ENCODE data around the gene RGS7. TPM values are rescaled to one million over a fixed set of nuclear protein-coding genes. Genes with fewer than 3 reads are reported as not detected.

RGS7 gene
- polyA plus RNA-seq, 2 of the 4 experiments (the other 2 are of a cell fraction) = 0.08 TPM; not detected in 1

DNA sequence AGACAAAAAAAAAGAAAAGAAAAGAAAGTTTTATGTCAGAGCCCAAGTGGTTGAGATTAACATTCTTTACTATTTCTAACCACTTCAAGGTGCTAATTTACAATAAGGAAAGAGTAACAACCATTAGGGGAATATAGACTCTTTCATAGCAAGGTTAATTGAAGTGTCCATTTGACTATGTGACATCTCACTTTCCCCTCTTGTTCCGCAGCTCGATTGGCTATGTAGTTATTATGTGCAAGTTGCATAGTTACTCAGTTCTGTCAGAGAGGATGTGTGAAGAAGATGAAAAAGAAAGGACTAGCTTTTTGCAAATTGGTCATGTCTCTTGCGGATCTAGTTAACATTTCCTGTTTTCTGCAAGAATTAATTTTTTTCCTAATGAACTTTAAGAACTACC is 273.7 kb downstream of the RGS7 start:
- Histone ChIP-seq H3K27ac (no peak overlapping the region), H3K4me3 (no peak overlapping the region), H3K4me1 (no peaks in the 10 kb centered on the region), H3K9me3 (no peaks in the 10 kb centered on the region), H3K4me2 (no peak overlapping the region)
- no peak for DNase-seq (ENCODE audit: low read depth in 1 of 2, low spot score in 1 of 2)
- WGBS (ENCODE audit: missing lambda C conversion rate) = 73% methylated on average over 3 of the region's 3 CpGs
- ChIA-PET CTCF (no interaction called here), POLR2A (no interaction called here)
- no peak for ATAC-seq
- no peak for TF ChIP-seq ESRRA (IDR thresholded peaks at IDR 0.05; ENCODE audit: borderline replicate concordance, low read length)
- TF ChIP-seq, protein P1, sequence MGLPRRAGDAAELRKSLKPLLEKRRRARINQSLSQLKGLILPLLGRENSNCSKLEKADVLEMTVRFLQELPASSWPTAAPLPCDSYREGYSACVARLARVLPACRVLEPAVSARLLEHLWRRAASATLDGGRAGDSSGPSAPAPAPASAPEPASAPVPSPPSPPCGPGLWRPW (IDR thresholded peaks at IDR 0.05) = no peak
- TF ChIP-seq SREBF2 (IDR thresholded peaks at IDR 0.05) = no peak
- no peak for TF ChIP-seq RAD21 (conservative IDR thresholded peaks at IDR 0.05 in 1 of 2, IDR thresholded peaks at IDR 0.05 in 1 of 2)
- TF ChIP-seq NPAS2 (CRISPR knock-in tag; IDR thresholded peaks at IDR 0.05; ENCODE audit: borderline replicate concordance) = no peak
- TF ChIP-seq HEYL (CRISPR knock-in tag; IDR thresholded peaks at IDR 0.05) = no peak
- TF ChIP-seq MAFK (IDR thresholded peaks at IDR 0.05; ENCODE audit: partially characterized antibody) = no peak
- TF ChIP-seq FOSL2 (IDR thresholded peaks at IDR 0.05) = no peak
- TF ChIP-seq FOSL2 (CRISPR knock-in tag; IDR thresholded peaks at IDR 0.05) = no peak
- no peak for TF ChIP-seq CTCF (IDR thresholded peaks at IDR 0.05)
- TF ChIP-seq, protein P2, sequence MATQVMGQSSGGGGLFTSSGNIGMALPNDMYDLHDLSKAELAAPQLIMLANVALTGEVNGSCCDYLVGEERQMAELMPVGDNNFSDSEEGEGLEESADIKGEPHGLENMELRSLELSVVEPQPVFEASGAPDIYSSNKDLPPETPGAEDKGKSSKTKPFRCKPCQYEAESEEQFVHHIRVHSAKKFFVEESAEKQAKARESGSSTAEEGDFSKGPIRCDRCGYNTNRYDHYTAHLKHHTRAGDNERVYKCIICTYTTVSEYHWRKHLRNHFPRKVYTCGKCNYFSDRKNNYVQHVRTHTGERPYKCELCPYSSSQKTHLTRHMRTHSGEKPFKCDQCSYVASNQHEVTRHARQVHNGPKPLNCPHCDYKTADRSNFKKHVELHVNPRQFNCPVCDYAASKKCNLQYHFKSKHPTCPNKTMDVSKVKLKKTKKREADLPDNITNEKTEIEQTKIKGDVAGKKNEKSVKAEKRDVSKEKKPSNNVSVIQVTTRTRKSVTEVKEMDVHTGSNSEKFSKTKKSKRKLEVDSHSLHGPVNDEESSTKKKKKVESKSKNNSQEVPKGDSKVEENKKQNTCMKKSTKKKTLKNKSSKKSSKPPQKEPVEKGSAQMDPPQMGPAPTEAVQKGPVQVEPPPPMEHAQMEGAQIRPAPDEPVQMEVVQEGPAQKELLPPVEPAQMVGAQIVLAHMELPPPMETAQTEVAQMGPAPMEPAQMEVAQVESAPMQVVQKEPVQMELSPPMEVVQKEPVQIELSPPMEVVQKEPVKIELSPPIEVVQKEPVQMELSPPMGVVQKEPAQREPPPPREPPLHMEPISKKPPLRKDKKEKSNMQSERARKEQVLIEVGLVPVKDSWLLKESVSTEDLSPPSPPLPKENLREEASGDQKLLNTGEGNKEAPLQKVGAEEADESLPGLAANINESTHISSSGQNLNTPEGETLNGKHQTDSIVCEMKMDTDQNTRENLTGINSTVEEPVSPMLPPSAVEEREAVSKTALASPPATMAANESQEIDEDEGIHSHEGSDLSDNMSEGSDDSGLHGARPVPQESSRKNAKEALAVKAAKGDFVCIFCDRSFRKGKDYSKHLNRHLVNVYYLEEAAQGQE (IDR thresholded peaks at IDR 0.05) = no peak
- no peak for TF ChIP-seq KDM1A (IDR thresholded peaks at IDR 0.05; ENCODE audit: low read depth)
- no peak for TF ChIP-seq HOXB13 (CRISPR knock-in tag; IDR thresholded peaks at IDR 0.05; ENCODE audit: low read depth)
- TF ChIP-seq SMC3 (IDR thresholded peaks at IDR 0.05) = no peak
- no peak for TF ChIP-seq EP300 (IDR thresholded peaks at IDR 0.05)
- TF ChIP-seq, protein P3, sequence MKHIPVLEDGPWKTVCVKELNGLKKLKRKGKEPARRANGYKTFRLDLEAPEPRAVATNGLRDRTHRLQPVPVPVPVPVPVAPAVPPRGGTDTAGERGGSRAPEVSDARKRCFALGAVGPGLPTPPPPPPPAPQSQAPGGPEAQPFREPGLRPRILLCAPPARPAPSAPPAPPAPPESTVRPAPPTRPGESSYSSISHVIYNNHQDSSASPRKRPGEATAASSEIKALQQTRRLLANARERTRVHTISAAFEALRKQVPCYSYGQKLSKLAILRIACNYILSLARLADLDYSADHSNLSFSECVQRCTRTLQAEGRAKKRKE (CRISPR knock-in tag; IDR thresholded peaks at IDR 0.05; ENCODE audit: low read depth) = no peak
- TF ChIP-seq ZSCAN20 (CRISPR knock-in tag; IDR thresholded peaks at IDR 0.05) = no peak
- TF ChIP-seq EHF (CRISPR knock-in tag; IDR thresholded peaks at IDR 0.05) = no peak
- TF ChIP-seq NFE2L2 (conservative IDR thresholded peaks at IDR 0.05; ENCODE audit: low read length) = no peak
- no peak for FAIRE-seq

DNA sequence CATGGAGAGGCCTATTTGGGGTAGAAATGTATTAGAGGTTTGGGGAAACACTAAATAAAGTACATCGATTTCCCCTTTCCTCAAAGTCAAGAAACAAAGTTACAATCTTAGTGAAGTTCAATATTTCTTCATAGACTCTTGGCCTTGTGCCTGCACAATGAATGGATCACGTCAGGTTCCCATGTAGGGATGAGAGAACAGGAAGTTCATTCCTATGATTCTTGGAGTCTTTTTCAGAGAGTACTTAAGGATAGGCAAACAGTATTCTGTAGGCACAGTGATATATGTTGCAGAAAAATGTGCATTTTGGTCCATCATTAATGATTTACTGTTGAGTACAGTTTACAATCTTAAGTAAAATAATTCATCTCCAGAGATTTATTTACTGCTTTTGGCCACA is 275.5 kb downstream of the RGS7 start:
- ChIA-PET POLR2A (no interaction called here), CTCF (interaction anchor here (0.7 kb wide), 1 partner anchor 8 kb away, joined by 3 read pairs; no protein-coding TSS in a partner anchor)
- Histone ChIP-seq H3K27ac (no peak overlapping the region), H3K4me3 (no peak overlapping the region), H3K9me3 (no peaks in the 10 kb centered on the region), H3K4me1 (no peaks in the 10 kb centered on the region), H3K4me2 (peak overlapping the region; percentile 17; the same call in 2 of the 3 replicates)
- FAIRE-seq (no peak), DNase-seq (ENCODE audit: low read depth in 1 of 2, low spot score in 1 of 2) (peak in 1 of 2 experiments; percentile 37), ATAC-seq (peak in 1 of 2 experiments; percentile 54; a peak in 2 of 6 replicates)
- WGBS (ENCODE audit: missing lambda C conversion rate) = 7% methylated on average over 2 of the region's 2 CpGs
- TF ChIP-seq ZNF302 (CRISPR knock-in tag; IDR thresholded peaks at IDR 0.05) (no peak), TP53 (CRISPR knock-in tag; IDR thresholded peaks at IDR 0.05) (no peak), ZC3H11A (IDR thresholded peaks at IDR 0.05) (no peak), MYC (IDR thresholded peaks at IDR 0.05; ENCODE audit: borderline replicate concordance, low read length) (no peak), ELK1 (IDR thresholded peaks at IDR 0.05; ENCODE audit: low read depth, low read length) (no peak), ESRRA (IDR thresholded peaks at IDR 0.05; ENCODE audit: borderline replicate concordance, low read length) (no peak)
- TF ChIP-seq, protein P2 (IDR thresholded peaks at IDR 0.05) = no peak
- TF ChIP-seq, protein P4, sequence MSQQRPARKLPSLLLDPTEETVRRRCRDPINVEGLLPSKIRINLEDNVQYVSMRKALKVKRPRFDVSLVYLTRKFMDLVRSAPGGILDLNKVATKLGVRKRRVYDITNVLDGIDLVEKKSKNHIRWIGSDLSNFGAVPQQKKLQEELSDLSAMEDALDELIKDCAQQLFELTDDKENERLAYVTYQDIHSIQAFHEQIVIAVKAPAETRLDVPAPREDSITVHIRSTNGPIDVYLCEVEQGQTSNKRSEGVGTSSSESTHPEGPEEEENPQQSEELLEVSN (IDR thresholded peaks at IDR 0.05; ENCODE audit: borderline replicate concordance, low read depth) = no peak
